ENCODE measurements around the gene CCDC138.
"Not testable (repeated sequence)": the region's sequence is repeated elsewhere in the genome, so short reads cannot be mapped to it uniquely, and the experiment has no call there.

CCDC138 gene

GRCh38 chr2:108786354-108787215, at the start of gene CCDC138:
CCDC138 (plus strand) TSS chr2:108786771; CDS start chr2:108786823, 52 bp downstream.
- DNase-seq = peak; percentile 94

GRCh38 chr2:108757973-108758372, 28.6 kb upstream of the CCDC138 start:
- not testable (repeated sequence) for DNase-seq

- DNase-seq = not testable (repeated sequence)
Observed at GRCh38 chr2:108762618-108763017, 24.0 kb upstream of the CCDC138 start.

GRCh38 chr2:108766671-108767070, 19.9 kb upstream of the CCDC138 start:
- not testable (repeated sequence) for DNase-seq

GRCh38 chr2:108767859-108768258, 18.7 kb upstream of the CCDC138 start:
- DNase-seq = not testable (repeated sequence)

GRCh38 chr2:108776475-108776874, 10.1 kb upstream of the CCDC138 start:
- no peak for DNase-seq

GRCh38 chr2:108778857-108779256, 7.7 kb upstream of the CCDC138 start:
- DNase-seq = no peak

GRCh38 chr2:108786008-108786353, 590 bp upstream of the CCDC138 start:
- DNase-seq = no peak

GRCh38 chr2:108787216-108787541, 608 bp downstream of the CCDC138 start:
- DNase-seq = no peak

GRCh38 chr2:108803045-108803736, 16.6 kb downstream of the CCDC138 start:
- no peak for DNase-seq

GRCh38 chr2:108805032-108805431, 18.5 kb downstream of the CCDC138 start:
- DNase-seq = no peak

- no peak for DNase-seq
Observed at GRCh38 chr2:108805782-108806181, 19.2 kb downstream of the CCDC138 start.

- no peak for DNase-seq
Observed at GRCh38 chr2:108806371-108807113, 20.0 kb downstream of the CCDC138 start.

GRCh38 chr2:108809936-108810335, 23.4 kb downstream of the CCDC138 start:
- no peak for DNase-seq

GRCh38 chr2:108810993-108811957, 24.7 kb downstream of the CCDC138 start:
- no peak for DNase-seq

- DNase-seq = no peak
Observed at GRCh38 chr2:108813732-108814131, 27.2 kb downstream of the CCDC138 start.

- no peak for DNase-seq
Observed at GRCh38 chr2:108820482-108820881, 33.9 kb downstream of the CCDC138 start.

GRCh38 chr2:108823286-108823685, 36.7 kb downstream of the CCDC138 start:
- no peak for DNase-seq

GRCh38 chr2:108824316-108825070, 37.9 kb downstream of the CCDC138 start:
- no peak for DNase-seq

- DNase-seq = no peak
Observed at GRCh38 chr2:108825254-108825653, 38.7 kb downstream of the CCDC138 start.

GRCh38 chr2:108825736-108826135, 39.2 kb downstream of the CCDC138 start:
- no peak for DNase-seq
